Measurements from ENCODE around the gene KNDC1. TPM values are rescaled to one million over a fixed set of nuclear protein-coding genes. Genes with fewer than 3 reads are reported as not detected.

Gene KNDC1
- total RNA-seq, 2 donors from 2014 or later = 0.28 to 1.2 TPM

DNA sequence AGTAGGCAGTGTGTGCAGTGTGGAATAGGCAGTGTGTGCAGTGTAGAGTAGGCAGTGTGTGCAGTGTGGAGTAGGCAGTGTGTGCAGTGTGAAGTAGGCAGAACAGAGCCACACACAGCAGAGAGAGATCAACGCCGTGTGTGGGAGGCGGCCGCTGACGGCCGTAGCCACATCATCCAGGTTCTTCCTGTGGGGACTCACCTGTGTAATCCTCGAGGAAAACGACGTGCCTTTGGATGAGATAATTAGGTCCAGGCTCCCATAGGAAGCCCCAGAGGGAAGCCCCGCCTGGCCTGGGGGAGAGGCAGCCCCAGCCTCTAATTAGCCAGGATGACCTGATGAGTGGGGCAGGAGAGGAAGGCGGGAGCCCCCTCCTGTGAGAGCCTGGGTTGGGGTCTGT, 25.4 kb downstream of the KNDC1 start:
- no peak overlapping the region for H3K4me3 Mint-ChIP-seq
- H3K36me3 Mint-ChIP-seq (ENCODE audit: insufficient read depth in 2 of 2) = no peaks in the 10 kb centered on the region
- ATAC-seq (replicated peaks in 1 of 2) = no peak
- H3K9me3 Mint-ChIP-seq = peaks cover 4 to 5% of the 10 kb centered on the region in 2 donors
- DNase-seq = no peak
- no peak overlapping the region for H3K27ac Mint-ChIP-seq
- H3K4me1 Mint-ChIP-seq (ENCODE audit: low read depth) = no peaks in the 10 kb centered on the region
- no peaks in the 10 kb centered on the region for H3K27me3 Mint-ChIP-seq (ENCODE audit: low read depth)

DNA sequence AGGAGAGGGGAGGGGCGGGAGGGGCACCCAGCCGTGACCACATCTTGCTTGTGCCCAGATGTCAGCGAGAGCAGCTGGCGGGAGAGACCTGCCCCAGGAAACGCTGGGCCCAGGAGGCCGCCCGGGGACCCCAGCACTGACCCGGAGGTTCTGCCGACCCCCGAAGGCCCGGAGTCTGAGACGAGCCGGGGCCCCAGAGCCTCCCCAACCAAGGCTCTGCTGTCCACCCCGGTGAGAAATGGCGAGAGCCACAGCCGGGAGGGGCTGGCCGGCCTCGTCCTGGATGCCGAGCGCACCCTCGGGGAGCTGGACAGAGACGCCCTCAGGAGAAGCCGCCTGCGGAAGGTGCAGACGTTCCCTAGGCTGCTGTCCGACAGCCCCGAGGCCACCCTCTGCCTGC, 25.9 kb downstream of the KNDC1 start:
- Mint-ChIP-seq H3K4me1 (ENCODE audit: low read depth) (no peaks in the 10 kb centered on the region), H3K27ac (no peak overlapping the region), H3K27me3 (ENCODE audit: low read depth) (no peaks in the 10 kb centered on the region), H3K36me3 (ENCODE audit: insufficient read depth in 2 of 2) (no peaks in the 10 kb centered on the region), H3K9me3 (peaks cover 4 to 5% of the 10 kb centered on the region in 2 donors), H3K4me3 (no peak overlapping the region)
- DNase-seq (no peak), ATAC-seq (replicated peaks in 1 of 2) (no peak)

DNA sequence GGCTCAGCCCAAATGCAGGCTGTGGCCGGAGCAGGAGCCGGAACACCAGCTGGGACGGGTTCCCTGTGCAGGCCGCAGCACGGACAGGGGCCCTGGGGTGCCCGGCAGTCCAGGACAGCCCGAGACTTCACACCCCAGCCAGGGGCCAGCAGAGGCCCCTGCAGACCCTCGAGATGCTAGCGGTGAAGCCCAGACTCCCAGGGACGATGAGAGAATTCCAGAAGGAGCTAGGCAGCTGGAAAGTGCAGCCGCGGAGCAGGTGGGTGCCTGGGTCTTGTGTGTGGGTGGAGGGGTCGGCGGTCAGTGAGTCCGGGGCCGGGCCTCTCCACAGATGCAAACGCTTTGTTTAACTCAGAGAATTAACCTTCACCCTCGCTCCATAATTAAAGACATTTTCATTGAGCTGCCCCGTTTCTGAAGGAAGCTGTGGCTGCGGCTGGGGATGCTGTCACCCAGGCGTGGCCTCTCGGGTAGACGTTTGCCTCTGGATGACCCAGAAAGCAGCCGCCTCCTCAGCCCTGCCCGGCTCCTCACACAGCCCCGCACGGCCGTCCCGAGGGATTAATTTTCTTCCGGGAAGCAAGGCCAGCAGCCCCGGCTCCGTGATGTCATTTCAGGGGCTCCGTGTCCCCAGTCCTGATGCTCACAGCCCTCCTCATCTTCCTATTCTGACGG, 26.5 kb downstream of the KNDC1 start:
- ATAC-seq (replicated peaks in 1 of 2) (no peak), DNase-seq (no peak)
- no peak overlapping the region for H3K4me3 Mint-ChIP-seq
- H3K27ac Mint-ChIP-seq = no peak overlapping the region
- no peaks in the 10 kb centered on the region for H3K4me1 Mint-ChIP-seq (ENCODE audit: low read depth)
- H3K27me3 Mint-ChIP-seq (ENCODE audit: low read depth) = no peaks in the 10 kb centered on the region
- no peaks in the 10 kb centered on the region for H3K36me3 Mint-ChIP-seq (ENCODE audit: insufficient read depth in 2 of 2)
- H3K9me3 Mint-ChIP-seq = peaks cover 4 to 5% of the 10 kb centered on the region in 2 donors

DNA sequence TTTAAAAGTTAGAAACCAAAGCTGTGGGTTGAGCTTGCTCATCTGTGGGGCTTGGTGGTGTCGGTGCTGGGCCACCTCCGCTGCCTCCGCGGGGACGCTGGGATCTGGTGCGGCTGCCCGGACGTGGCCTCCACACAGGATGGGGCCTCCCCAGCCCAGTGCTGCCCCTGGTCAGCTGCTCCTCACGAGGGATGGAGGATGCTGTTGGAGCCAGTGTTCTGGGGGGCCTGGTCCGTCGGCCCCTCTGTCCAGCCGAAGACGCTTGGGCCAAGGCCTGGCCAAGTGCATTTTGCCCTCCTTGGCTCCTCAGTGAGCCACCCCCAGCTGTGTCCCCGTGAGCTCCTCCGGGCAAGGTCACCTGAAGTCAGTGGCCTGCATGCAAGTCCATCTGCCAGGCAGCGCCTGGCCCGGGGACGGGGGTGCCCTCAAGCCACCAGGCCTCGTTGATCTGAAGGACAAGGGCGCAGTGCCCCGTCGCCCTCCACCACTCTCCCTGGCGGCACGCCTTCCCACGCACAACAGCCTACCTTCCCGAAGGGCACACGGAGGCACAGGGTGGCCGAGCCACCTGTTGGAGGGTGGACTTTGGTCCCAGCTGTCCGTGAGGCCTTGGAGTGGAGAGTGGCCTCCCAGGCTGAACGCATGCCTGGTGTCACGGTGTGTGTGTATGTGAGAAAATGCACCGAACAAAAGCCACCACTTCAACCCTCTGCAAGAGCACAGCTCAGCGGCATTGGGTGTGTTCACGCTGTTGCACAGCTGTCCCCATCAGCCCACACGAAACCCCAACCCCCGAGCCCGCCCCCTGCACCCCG, 27.3 kb downstream of the KNDC1 start:
- Mint-ChIP-seq H3K27ac (no peak overlapping the region), H3K9me3 (peaks cover 5 to 7% of the 10 kb centered on the region in 2 donors), H3K27me3 (ENCODE audit: low read depth) (peaks cover 6% of the 10 kb centered on the region), H3K4me3 (no peak overlapping the region), H3K4me1 (ENCODE audit: low read depth) (no peaks in the 10 kb centered on the region), H3K36me3 (ENCODE audit: insufficient read depth in 2 of 2) (peaks cover 0 to 2% of the 10 kb centered on the region in 2 donors)
- DNase-seq (no peak), ATAC-seq (replicated peaks in 1 of 2) (no peak)

DNA sequence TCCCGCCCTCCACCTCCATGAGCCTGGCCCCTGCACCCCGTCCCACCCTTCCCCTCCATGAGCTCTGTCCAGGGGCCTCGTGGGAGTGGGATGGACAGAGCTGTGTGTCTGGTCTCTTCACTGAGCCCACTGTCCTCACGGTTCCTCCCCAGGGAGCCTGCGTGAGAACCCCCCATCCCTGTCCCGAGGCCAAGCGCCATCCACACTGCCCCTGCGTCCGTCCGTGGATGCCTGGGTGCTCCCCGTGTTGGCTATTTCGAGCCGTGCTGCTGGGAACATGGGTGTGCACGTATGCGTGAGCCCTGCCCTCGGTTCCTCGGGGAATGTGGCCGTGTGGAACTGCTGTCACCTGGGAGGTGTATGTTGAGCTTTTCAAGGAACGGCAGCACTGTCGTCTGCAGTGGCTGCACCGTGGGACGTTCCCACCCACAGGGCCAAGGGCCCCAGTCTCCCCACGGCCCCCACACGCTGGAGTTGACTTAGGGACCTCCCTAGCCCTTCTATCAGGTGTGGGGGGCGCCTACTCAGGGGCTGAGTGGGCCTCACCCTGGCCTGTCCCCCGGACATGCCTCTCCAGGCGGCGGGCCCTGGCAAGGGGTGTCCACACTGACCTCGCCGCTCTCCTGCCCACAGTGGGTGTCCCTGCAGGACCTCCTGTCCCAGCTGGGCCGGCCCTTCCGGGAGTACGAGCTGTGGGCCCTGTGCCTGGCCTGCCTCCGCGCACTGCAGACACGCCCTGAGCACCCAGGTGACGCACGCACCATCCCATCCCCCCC, 28.1 kb downstream of the KNDC1 start:
- Mint-ChIP-seq H3K9me3 (peaks cover 5 to 7% of the 10 kb centered on the region in 2 donors), H3K4me3 (no peak overlapping the region), H3K27ac (no peak overlapping the region), H3K36me3 (ENCODE audit: insufficient read depth in 2 of 2) (peaks cover 0 to 2% of the 10 kb centered on the region in 2 donors), H3K27me3 (ENCODE audit: low read depth) (peaks cover 11% of the 10 kb centered on the region), H3K4me1 (ENCODE audit: low read depth) (no peaks in the 10 kb centered on the region)
- no peak for ATAC-seq (replicated peaks in 1 of 2)
- DNase-seq = no peak

DNA sequence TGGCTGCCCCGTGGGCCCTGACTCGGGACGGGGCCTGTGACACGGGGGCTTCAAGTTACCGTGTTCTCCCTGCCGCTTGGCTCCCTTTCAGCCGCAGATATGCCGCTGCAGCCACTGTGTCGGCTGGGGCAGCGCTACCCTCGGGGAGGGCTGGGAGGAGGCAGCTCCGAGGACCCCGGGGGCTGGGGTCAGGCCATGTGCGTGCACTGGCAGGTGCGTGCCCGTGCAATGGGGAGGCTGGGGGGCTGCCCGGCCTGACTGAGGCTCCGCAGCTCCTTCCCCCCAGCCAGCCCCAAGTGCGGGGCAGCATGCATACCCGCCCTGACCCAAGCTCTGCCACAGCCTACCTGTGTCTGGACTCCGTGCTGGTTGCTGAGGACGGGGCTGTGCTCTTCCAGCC, 29.2 kb downstream of the KNDC1 start:
- H3K27me3 Mint-ChIP-seq (ENCODE audit: low read depth) = peaks cover 11% of the 10 kb centered on the region
- H3K9me3 Mint-ChIP-seq = peaks cover 3 to 4% of the 10 kb centered on the region in 2 donors
- H3K4me1 Mint-ChIP-seq (ENCODE audit: low read depth) = no peaks in the 10 kb centered on the region
- H3K4me3 Mint-ChIP-seq = no peak overlapping the region
- peaks cover 0 to 2% of the 10 kb centered on the region in 2 donors for H3K36me3 Mint-ChIP-seq (ENCODE audit: insufficient read depth in 2 of 2)
- ATAC-seq (replicated peaks in 1 of 2) (no peak), DNase-seq (no peak)
- H3K27ac Mint-ChIP-seq = no peak overlapping the region

DNA sequence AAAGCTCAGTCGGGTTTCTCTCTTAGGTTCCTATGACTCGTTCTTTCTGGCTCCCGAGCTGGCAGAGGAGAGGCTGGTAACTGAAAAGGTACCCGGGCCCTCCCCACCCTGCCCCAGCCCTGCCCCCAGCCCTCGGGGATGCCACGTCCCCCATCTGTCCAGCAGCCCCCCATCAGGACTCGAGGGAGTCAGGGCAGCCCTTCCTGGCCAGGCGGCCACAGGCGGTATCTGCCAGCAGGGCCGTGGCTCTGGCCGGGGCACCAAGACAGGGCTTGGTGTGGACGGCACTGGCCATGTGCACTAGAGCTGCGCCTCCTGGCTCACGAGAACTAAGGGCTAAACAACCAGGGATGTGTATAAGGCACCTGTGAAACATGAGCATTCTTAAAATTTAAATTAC, 29.7 kb downstream of the KNDC1 start:
- no peak overlapping the region for H3K4me3 Mint-ChIP-seq
- H3K27ac Mint-ChIP-seq = no peak overlapping the region
- peaks cover 0 to 2% of the 10 kb centered on the region in 2 donors for H3K9me3 Mint-ChIP-seq
- peaks cover 11% of the 10 kb centered on the region for H3K27me3 Mint-ChIP-seq (ENCODE audit: low read depth)
- no peaks in the 10 kb centered on the region for H3K4me1 Mint-ChIP-seq (ENCODE audit: low read depth)
- no peak for DNase-seq
- ATAC-seq (replicated peaks in 1 of 2) = no peak
- peaks cover 0 to 2% of the 10 kb centered on the region in 2 donors for H3K36me3 Mint-ChIP-seq (ENCODE audit: insufficient read depth in 2 of 2)

DNA sequence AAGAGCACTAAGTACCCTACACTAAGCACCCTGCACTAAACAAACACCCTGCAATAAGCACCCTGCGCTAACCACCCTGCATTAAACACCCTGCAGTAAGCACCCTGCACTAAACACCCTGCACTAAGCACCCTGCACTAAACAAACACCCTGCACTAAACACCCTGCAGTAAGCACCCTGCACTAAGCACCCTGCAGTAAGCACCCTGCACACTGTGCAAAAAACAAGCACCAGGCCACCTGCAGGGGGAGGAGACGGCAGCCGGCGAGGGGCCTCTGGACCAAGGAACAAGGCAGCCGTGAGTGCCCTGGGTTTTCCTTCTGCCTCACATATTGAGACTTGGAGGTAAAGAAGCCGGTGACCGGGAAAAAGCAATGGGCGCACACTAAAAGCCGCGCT, 30.2 kb downstream of the KNDC1 start:
- Mint-ChIP-seq H3K27me3 (ENCODE audit: low read depth) (peaks cover 11% of the 10 kb centered on the region), H3K4me1 (ENCODE audit: low read depth) (no peaks in the 10 kb centered on the region), H3K9me3 (peaks cover 0 to 2% of the 10 kb centered on the region in 2 donors), H3K4me3 (no peak overlapping the region), H3K36me3 (ENCODE audit: insufficient read depth in 2 of 2) (peaks cover 0 to 2% of the 10 kb centered on the region in 2 donors), H3K27ac (no peak overlapping the region)
- ATAC-seq (replicated peaks in 1 of 2) (no peak), DNase-seq (no peak)

DNA sequence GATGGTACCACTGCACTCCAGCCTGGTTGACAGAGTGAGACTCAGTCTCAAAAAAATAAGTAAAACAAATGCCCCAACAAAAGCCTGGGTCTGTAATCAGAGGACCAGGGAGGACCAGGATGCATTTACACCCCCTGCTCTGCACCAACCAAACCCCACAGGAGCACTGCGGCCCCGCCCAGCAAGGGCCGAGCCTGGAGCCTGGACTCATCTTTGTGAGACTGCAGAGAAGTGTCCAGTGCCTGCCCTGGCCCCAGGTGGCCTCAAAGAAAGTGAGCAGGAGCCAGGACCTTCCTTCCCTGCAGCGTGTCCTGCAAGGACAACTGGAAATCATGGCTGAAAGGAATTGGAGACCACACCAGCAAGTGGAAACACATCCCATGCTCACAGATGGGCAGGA, 31.6 kb downstream of the KNDC1 start:
- H3K27ac Mint-ChIP-seq = no peak overlapping the region
- peaks cover 0 to 2% of the 10 kb centered on the region in 2 donors for H3K36me3 Mint-ChIP-seq (ENCODE audit: insufficient read depth in 2 of 2)
- no peaks in the 10 kb centered on the region for H3K4me1 Mint-ChIP-seq (ENCODE audit: low read depth)
- ATAC-seq (replicated peaks in 1 of 2) = no peak
- peaks cover 0 to 2% of the 10 kb centered on the region in 2 donors for H3K9me3 Mint-ChIP-seq
- no peak overlapping the region for H3K4me3 Mint-ChIP-seq
- DNase-seq = no peak
- peaks cover 11% of the 10 kb centered on the region for H3K27me3 Mint-ChIP-seq (ENCODE audit: low read depth)

DNA sequence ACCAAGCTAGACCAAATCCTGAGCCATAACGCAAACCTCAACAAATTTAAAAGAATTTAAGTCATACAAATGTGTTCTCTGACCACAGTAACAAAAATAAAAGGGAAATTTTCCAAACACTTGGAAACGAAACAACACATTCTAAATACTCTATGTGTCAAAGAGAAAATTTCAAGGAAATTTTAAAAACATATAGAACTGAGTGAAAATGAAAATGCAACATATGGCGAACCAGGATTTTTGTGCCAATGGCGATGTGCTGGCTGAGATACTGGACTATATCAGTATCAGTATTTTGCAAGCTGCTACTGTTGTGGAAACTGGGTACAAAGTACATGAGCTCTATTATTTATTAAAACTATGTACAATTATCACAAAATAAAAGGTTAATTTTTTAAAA, 34.1 kb downstream of the KNDC1 start:
- H3K4me1 Mint-ChIP-seq (ENCODE audit: low read depth) = no peaks in the 10 kb centered on the region

DNA sequence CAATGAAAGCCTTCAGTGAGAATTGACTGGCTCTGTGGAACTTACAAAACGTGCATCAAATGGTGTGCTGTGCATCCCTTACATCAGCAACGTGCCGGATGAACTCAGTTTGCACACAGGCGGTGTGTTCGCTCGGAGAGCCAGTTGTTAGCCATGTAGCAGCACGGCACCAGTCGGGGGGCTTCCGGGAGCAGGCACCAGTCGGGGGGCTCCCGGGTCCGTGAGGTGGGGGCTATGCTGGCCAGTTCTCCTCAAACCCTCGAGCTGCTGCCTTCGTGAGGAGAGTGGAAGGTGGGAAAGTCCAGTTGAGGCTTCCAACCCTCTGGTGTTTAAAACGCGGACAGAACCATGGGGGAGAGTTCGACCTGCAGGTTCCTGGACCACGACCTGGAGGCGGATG, 35.1 kb downstream of the KNDC1 start:
- Mint-ChIP-seq H3K27me3 (ENCODE audit: low read depth) (peaks cover 11% of the 10 kb centered on the region), H3K4me1 (ENCODE audit: low read depth) (no peaks in the 10 kb centered on the region), H3K36me3 (ENCODE audit: insufficient read depth in 2 of 2) (peaks cover 0 to 2% of the 10 kb centered on the region in 2 donors), H3K4me3 (no peak overlapping the region), H3K27ac (no peak overlapping the region), H3K9me3 (peaks cover 0 to 2% of the 10 kb centered on the region in 2 donors)
- DNase-seq = no peak
- no peak for ATAC-seq (replicated peaks in 1 of 2)

More for the DNA sequence above, 34.1 kb downstream of the KNDC1 start:
- Mint-ChIP-seq H3K27ac (no peak overlapping the region), H3K9me3 (peaks cover 0 to 2% of the 10 kb centered on the region in 2 donors), H3K27me3 (ENCODE audit: low read depth) (peaks cover 11% of the 10 kb centered on the region), H3K4me3 (no peak overlapping the region), H3K36me3 (ENCODE audit: insufficient read depth in 2 of 2) (peaks cover 0 to 2% of the 10 kb centered on the region in 2 donors)
- DNase-seq (no peak), ATAC-seq (replicated peaks in 1 of 2) (no peak)

DNA sequence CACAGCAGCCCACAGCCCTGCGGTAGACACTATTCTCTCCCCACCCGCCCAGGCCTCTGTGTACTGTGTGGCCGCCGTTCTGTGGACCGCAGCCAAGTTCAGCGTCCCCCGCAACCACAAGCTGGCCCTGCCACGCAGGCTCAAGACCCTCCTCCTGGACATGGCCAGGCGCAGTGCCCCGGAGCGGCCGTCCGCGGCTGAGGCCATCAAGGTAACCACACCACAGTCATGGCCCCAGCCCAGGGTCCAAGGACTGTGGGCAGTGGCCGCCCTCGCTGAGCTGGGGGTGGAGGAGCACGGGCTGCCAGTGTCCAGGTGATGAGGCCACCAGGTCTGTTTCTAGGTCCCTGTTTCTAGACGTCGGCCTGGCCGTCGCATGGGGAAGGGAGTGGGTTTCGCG, 35.6 kb downstream of the KNDC1 start:
- Mint-ChIP-seq H3K4me3 (no peak overlapping the region), H3K9me3 (peaks cover 0 to 2% of the 10 kb centered on the region in 2 donors), H3K27ac (no peak overlapping the region), H3K36me3 (ENCODE audit: insufficient read depth in 2 of 2) (peaks cover 0 to 2% of the 10 kb centered on the region in 2 donors), H3K4me1 (ENCODE audit: low read depth) (no peaks in the 10 kb centered on the region), H3K27me3 (ENCODE audit: low read depth) (peaks cover 11% of the 10 kb centered on the region)
- no peak for DNase-seq
- no peak for ATAC-seq (replicated peaks in 1 of 2)

All from activated T-cell treated with anti-CD3 and anti-CD28 coated beads, Interleukin-2, amount 50 U/mL, for 72 hours (primary cell).